Caco-2 (cell line): ENCODE data around the gene LHX1. TPM values are rescaled to one million over a fixed set of nuclear protein-coding genes. Genes with fewer than 3 reads are reported as not detected.

Source experiments
- Bru-seq: library from RNA; stranded (reverse); fragments of 400-500 nt; gene quantifications from one replicate; lab custom pipeline; 2021; lab: Mats Ljungman, UMichigan
- BruChase-seq, 2 experiments: library from RNA; stranded (reverse); fragments of 400-500 nt; gene quantifications; one replicate each; lab custom pipeline; 2021; lab: Mats Ljungman, UMichigan
- BruUV-seq: library from RNA; stranded (reverse); fragments of 400-500 nt; replicated peaks from 2 replicates; lab custom pipeline; 2021; lab: Mats Ljungman, UMichigan
- CTCF ChIA-PET: fragments of 300-600 bp; sonication (Branson Sonifier 250); formaldehyde crosslinking; loops from one replicate; lab custom pipeline; 2022; ENCODE audit warnings: antibody characterized with exemption; lab: Charles Lee
- POLR2A ChIA-PET: fragments of 300-600 bp; sonication (Branson Sonifier 250); formaldehyde crosslinking; loops from one replicate; lab custom pipeline; 2022; ENCODE audit warnings: antibody characterized with exemption; lab: Charles Lee
- DNase-seq, 2 experiments: peaks; one replicate each; pipeline versions ENCODE4 v3.0.0 to v3.0.0-alpha.2; 2020 to 2022
- H3K27me3 ChIP-seq: replicated peaks from 2 replicates; pipeline ENCODE4 v1.6.0; 2011; ENCODE audit warnings: low read length; ENCODE audit not compliant: control insufficient read depth, insufficient read depth
- H3K36me3 ChIP-seq: 2 replicates; pipeline ENCODE4 v1.5.1; 2011; ENCODE audit warnings: low read length; ENCODE audit not compliant: control insufficient read depth, insufficient read depth
- H3K4me1 ChIP-seq: fragments of 250-450 bp; sonication (Bioruptor Pico); 2 replicates; pipeline ENCODE4 v1.5.1; 2020; ENCODE audit warnings: mild to moderate bottlenecking
- H3K4me3 ChIP-seq: 2 replicates; pipeline ENCODE4 v1.5.1; 2011; ENCODE audit warnings: low read depth, mild to moderate bottlenecking, control low read depth, low read length
- H3K9me3 ChIP-seq: fragments of 250-450 bp; sonication (Bioruptor Pico); 2 replicates; pipeline ENCODE4 v1.5.1; 2020; ENCODE audit warnings: mild to moderate bottlenecking, moderate library complexity
- H3K27ac Mint-ChIP-seq: one replicate; pipeline ENCODE4 v1.8.0; 2022; ENCODE audit warnings: mixed read lengths; ENCODE audit not compliant: unreplicated experiment
- H3K27me3 Mint-ChIP-seq: one replicate; pipeline ENCODE4 v1.8.0; 2022; ENCODE audit warnings: mixed read lengths; ENCODE audit not compliant: insufficient read depth, unreplicated experiment
- H3K36me3 Mint-ChIP-seq: one replicate; pipeline ENCODE4 v1.8.0; 2022; ENCODE audit warnings: mild to moderate bottlenecking, mixed read lengths; ENCODE audit not compliant: insufficient read depth, unreplicated experiment
- H3K4me1 Mint-ChIP-seq: one replicate; pipeline ENCODE4 v1.8.0; 2022; ENCODE audit warnings: low read depth, mixed read lengths; ENCODE audit not compliant: unreplicated experiment
- H3K4me3 Mint-ChIP-seq: one replicate; pipeline ENCODE4 v1.8.0; 2022; ENCODE audit warnings: mild to moderate bottlenecking, moderate library complexity, mixed read lengths; ENCODE audit not compliant: unreplicated experiment
- H3K9me3 Mint-ChIP-seq: one replicate; pipeline ENCODE4 v1.8.0; 2022; ENCODE audit warnings: mixed read lengths; ENCODE audit not compliant: unreplicated experiment
- intact Hi-C: fragments of 100-400 bp; cut with micrococcal nuclease; formaldehyde crosslinking; loops from one replicate; pipeline ENCODE4 v1.10.0; 2022; ENCODE audit not compliant: unreplicated experiment
- long read RNA-seq: library from polyadenylated mRNA; stranded (forward); transcript quantifications from one replicate; pipeline ENCODE4 v2.0.0, GENCODE V29; 2022
- total RNA-seq: library from RNA; stranded (reverse); gene quantifications from 2 replicates; pipeline ENCODE4 v1.2.3, GENCODE V29; 2022
- TF ChIP-seq, protein P1 (sequence below), 2 experiments: fragments of 200-600 bp in 1 of 2; IDR thresholded peaks; 1 replicate in 1 of 2; 2 replicates in 1 of 2; pipeline versions ENCODE4 v1.5.1 to v1.8.0; 2011 to 2022; ENCODE audit warnings: antibody characterized with exemption in 1 of 2, control low read depth in 1 of 2, inconsistent platforms in 1 of 2, low read depth in 1 of 2, low read length in 1 of 2, mild to moderate bottlenecking in 1 of 2, moderate library complexity in 1 of 2; ENCODE audit not compliant: insufficient read depth in 1 of 2, severe bottlenecking in 1 of 2, unreplicated experiment in 1 of 2

LHX1 gene
- total RNA-seq = 0.37 TPM in 1 of 2 replicates, not detected in the other
- not detected for Bru-seq, nascent RNA
- BruChase-seq, experiment 1, labeled RNA remaining after a 2-hour chase = percentile 2 among the genes with signal in this experiment
- percentile 10 among the genes with signal in this experiment for BruChase-seq, experiment 2, labeled RNA remaining after a 6-hour chase
- long read RNA-seq, partial matches to known transcripts = 0 of 1 reads
- long read RNA-seq, other reads (novel, unspliced or antisense) = 1 of 1 reads

DNA sequence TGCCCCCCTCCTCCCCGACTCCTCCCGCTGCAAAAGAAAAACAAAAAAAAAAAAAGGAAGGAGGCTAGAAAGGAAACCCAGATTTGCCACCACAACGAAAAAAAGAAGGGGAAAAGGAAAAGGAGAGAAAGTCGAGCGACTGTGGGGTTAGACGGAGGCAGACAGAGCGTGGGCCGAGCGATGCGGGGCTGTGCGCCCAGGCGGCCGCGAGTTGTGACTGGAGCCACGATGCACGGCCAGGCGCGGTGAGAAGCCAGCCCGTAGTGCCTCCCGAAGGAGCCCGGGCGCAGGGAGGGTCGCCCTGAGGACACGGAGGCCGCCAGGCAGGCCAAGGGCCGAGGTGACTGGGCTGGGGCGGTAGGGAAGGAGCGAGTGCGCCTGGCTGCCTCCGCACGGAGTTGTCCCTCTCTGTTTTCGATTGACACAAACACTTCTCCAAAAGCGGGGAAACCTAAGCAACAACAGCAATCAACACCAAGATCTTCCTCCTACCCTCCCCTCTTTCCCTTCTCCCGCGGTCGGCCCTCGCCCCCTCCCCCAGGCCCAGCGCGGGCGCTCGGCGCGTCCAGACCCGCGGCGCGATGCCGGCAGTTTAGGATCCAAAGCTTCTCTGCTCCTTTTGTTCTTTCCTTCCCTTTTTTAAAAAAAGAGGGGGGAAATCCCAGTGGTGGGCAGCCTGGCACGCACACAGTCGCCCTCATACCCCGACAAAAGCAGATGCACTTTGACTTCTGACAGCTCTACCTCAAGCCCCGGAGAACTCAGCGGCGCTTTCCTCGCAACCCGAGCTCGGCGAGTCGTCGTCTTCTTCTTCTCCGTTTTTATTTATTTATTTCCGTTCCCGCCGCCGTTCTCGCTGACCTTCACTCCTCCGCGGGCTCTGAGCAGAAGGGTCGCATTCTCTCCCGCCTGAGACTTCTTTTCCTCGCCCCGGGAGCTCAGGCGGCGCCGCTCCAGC is at the start of gene LHX1:
Gene LHX1 (plus strand): TSS at position 475 of the 958 bp plus-strand sequence. CDS start 723 bp downstream, outside the sequence.
- peak within 1 kb of the TSS; percentile 36 for H3K4me3 ChIP-seq
- peaks cover 23% of the 10 kb centered on the region for H3K4me1 ChIP-seq
- H3K27me3 ChIP-seq = peaks cover 28% of the 10 kb centered on the region
- H3K27me3 Mint-ChIP-seq = peaks cover 48% of the 10 kb centered on the region
- no peaks in the 10 kb centered on the region for H3K9me3 Mint-ChIP-seq
- no peaks in the 10 kb centered on the region for H3K9me3 ChIP-seq
- ChIA-PET POLR2A (interaction anchor here (0.7 to 1.2 kb wide), 2 partner anchors 11 to 12 kb away, joined by 3 to 4 read pairs; partner anchors contain the start of gene AATF), CTCF (no interaction called here)
- no TSS peak for BruUV-seq
- peaks cover 10% of the 10 kb centered on the region for H3K4me1 Mint-ChIP-seq
- peak within 1 kb of the TSS; percentile 83 for H3K4me3 Mint-ChIP-seq
- DNase-seq = peak in 1 of 2 experiments; percentile 27
- no peaks in the 10 kb centered on the region for H3K36me3 Mint-ChIP-seq
- H3K27ac Mint-ChIP-seq = no peak within 1 kb of the TSS
- intact Hi-C loops = loop anchor here (5.0 to 10.0 kb wide), 2 partner anchors 108 to 310 kb away; no protein-coding TSS in a partner anchor
- TF ChIP-seq, protein P1, sequence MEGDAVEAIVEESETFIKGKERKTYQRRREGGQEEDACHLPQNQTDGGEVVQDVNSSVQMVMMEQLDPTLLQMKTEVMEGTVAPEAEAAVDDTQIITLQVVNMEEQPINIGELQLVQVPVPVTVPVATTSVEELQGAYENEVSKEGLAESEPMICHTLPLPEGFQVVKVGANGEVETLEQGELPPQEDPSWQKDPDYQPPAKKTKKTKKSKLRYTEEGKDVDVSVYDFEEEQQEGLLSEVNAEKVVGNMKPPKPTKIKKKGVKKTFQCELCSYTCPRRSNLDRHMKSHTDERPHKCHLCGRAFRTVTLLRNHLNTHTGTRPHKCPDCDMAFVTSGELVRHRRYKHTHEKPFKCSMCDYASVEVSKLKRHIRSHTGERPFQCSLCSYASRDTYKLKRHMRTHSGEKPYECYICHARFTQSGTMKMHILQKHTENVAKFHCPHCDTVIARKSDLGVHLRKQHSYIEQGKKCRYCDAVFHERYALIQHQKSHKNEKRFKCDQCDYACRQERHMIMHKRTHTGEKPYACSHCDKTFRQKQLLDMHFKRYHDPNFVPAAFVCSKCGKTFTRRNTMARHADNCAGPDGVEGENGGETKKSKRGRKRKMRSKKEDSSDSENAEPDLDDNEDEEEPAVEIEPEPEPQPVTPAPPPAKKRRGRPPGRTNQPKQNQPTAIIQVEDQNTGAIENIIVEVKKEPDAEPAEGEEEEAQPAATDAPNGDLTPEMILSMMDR (IDR thresholded peaks at IDR 0.05; ENCODE audit: insufficient read depth in 1 of 2, low read depth in 1 of 2, low read length in 1 of 2, severe bottlenecking in 1 of 2, unreplicated experiment in 1 of 2) = no peak
- no peaks in the 10 kb centered on the region for H3K36me3 ChIP-seq

DNA sequence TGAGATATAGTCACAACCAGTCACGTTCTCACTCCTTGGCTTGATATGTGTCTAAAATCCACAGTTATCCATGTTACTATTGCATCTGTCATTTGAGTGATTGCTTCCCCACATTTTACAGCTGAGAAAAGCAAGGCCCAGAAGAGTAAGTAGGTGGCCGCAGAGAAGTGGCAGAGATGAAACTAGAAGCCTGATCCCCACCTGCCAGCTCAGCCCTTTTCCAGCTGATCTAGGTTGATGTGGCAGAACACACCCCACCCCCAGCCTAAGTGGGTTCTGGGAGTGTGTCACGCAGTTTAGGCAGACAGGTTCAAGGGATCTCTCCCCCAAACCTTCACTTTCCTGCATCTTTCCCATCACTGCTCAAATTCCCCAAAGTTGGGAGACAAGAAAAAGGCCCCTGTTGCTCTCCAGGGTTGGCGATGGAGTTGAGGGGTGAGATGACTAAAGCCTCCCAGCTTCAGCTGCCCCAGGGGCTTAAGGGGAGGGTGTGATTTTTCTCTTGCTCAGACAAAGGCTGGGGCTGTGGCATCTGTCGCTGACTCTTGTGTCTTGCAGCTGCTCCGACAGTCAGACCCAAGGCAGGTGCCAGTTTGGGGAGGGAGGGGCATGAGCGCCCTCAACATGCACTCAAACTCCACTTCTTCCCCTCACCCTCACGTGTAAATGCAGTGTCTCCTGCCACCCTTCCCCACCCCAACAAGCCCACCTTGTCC is 48.9 kb upstream of the LHX1 start:
- Mint-ChIP-seq H3K27ac (no peak overlapping the region), H3K36me3 (no peaks in the 10 kb centered on the region), H3K4me3 (no peak overlapping the region), H3K9me3 (no peaks in the 10 kb centered on the region), H3K27me3 (peaks cover 9% of the 10 kb centered on the region), H3K4me1 (no peaks in the 10 kb centered on the region)
- no peaks in the 10 kb centered on the region for H3K36me3 ChIP-seq
- H3K9me3 ChIP-seq = no peaks in the 10 kb centered on the region
- TF ChIP-seq, protein P1 (IDR thresholded peaks at IDR 0.05; ENCODE audit: insufficient read depth in 1 of 2, low read depth in 1 of 2, low read length in 1 of 2, severe bottlenecking in 1 of 2, unreplicated experiment in 1 of 2) = no peak
- no peak for DNase-seq
- no peaks in the 10 kb centered on the region for H3K4me1 ChIP-seq
- intact Hi-C loops = no loop called here
- CTCF ChIA-PET = no interaction called here
- POLR2A ChIA-PET = no interaction called here
- BruUV-seq = no TSS peak
- no peak overlapping the region for H3K4me3 ChIP-seq
- no peaks in the 10 kb centered on the region for H3K27me3 ChIP-seq
